Right lobe of liver (tissue), 4 donors: ENCODE measurements around the gene DOCK2.

Experiments
- POLR2A ChIP-seq: fragments of 450-650 bp; IDR thresholded peaks from one replicate; pipeline ENCODE4 v1.6.1; 2017; ENCODE audit warnings: antibody characterized with exemption, mild to moderate bottlenecking
- TF ChIP-seq, protein P1 (sequence below), 4 donors: fragments of 200-600 bp in 3 of 4; fragments of 450-650 bp in 1 of 4; IDR thresholded peaks; one replicate each; pipeline versions ENCODE4 v1.5.1 to v1.8.0; 2016 to 2022; ENCODE audit warnings: antibody characterized with exemption in 4 of 4, mild to moderate bottlenecking in 2 of 4
- donor health status: DM: no; HTN: no; CAD: no.
- donor health status: DM: no; HTN: no; CAD: no.
- donor health status: DM: no; HTN: yes; CAD: no.

DNA sequence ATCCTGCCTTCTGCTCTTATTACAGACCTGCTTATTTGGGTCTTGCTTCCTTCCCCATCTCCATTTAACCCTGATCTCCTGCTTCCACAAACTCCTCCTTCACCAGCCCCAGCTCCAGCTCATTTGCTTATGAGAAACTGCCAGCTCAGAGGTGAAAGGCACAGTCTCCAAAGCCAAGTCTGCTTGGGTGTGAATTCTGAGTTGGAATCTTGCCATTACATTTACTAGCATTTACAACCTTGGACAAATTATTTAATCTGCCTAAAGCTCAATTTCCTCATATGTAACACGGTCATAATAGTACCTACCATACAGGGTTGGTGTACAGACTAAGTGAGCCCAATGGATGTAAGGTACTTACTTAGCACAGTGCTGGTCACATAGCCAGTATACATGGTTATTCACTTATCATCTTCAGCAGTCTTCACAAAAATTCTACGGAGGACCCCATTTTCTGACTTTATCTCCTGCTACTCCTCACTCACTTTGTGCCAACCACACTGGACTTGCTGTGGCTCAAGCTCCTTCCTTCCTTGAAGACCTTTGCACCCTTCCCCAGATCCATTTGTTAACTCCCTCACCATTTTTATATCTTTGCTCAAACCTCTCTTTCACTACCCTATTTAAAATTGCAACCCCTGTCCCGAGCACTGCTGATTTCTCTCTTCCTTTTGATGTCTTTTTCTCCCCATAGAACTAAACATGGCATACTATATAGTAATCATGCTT lies 86.2 kb downstream of the DOCK2 start:
- TF ChIP-seq, protein P1, sequence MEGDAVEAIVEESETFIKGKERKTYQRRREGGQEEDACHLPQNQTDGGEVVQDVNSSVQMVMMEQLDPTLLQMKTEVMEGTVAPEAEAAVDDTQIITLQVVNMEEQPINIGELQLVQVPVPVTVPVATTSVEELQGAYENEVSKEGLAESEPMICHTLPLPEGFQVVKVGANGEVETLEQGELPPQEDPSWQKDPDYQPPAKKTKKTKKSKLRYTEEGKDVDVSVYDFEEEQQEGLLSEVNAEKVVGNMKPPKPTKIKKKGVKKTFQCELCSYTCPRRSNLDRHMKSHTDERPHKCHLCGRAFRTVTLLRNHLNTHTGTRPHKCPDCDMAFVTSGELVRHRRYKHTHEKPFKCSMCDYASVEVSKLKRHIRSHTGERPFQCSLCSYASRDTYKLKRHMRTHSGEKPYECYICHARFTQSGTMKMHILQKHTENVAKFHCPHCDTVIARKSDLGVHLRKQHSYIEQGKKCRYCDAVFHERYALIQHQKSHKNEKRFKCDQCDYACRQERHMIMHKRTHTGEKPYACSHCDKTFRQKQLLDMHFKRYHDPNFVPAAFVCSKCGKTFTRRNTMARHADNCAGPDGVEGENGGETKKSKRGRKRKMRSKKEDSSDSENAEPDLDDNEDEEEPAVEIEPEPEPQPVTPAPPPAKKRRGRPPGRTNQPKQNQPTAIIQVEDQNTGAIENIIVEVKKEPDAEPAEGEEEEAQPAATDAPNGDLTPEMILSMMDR (IDR thresholded peaks at IDR 0.05), result no peak
- no peak for TF ChIP-seq POLR2A
